Adrenal gland (tissue), 12 donors: ENCODE measurements around the gene MYO9A. TPM values are rescaled to one million over a fixed set of nuclear protein-coding genes. Genes with fewer than 3 reads are reported as not detected.
"Not testable (repeated sequence)": the region's sequence is repeated elsewhere in the genome, so short reads cannot be mapped to it uniquely, and the experiment has no call there.

Source experiments
- DNase-seq, 7 donors: peaks; one replicate each; pipeline ENCODE4 v3.0.0-alpha.2; 2019 to 2020
- H3K27ac ChIP-seq, 5 donors: fragments of 200-600 bp; sonication (generic) in 4 of 5; 1 replicate in 3 of 5; 2 replicates in 2 of 5; pipeline versions ENCODE4 v1.5.1 to v1.8.0; 2016 to 2020; ENCODE audit warnings: mild to moderate bottlenecking in 1 of 5
- H3K27me3 ChIP-seq: fragments of 200-600 bp; 2 replicates; pipeline ENCODE4 v1.8.0; 2021
- H3K36me3 ChIP-seq, 2 donors: fragments of 200-600 bp; replicated peaks in 1 of 2; 1 replicate in 1 of 2; 2 replicates in 1 of 2; pipeline versions ENCODE4 v1.5.1 to v1.8.0; 2018 to 2022
- H3K4me1 ChIP-seq, 2 donors: fragments of 200-600 bp; replicated peaks in 1 of 2; 1 replicate in 1 of 2; 2 replicates in 1 of 2; pipeline versions ENCODE4 v1.5.1 to v1.8.0; 2018 to 2021
- H3K4me3 ChIP-seq, 4 donors: fragments of 200-600 bp; sonication (generic) in 3 of 4; one replicate each; pipeline ENCODE4 v1.5.1; 2016 to 2018
- H3K9me3 ChIP-seq, 3 donors: fragments of 200-600 bp; sonication (generic) in 1 of 3; replicated peaks in 1 of 3; 1 replicate in 2 of 3; 2 replicates in 1 of 3; pipeline versions ENCODE4 v1.5.1 to v1.8.0; 2016 to 2021
- CTCF ChIP-seq, 6 experiments: fragments of 450-650 bp in 4 of 6; fragments of 200-600 bp in 2 of 6; sonication (generic) in 1 of 6; IDR thresholded peaks; 1 replicate in 5 of 6; 2 replicates in 1 of 6; pipeline versions ENCODE4 v1.5.1 to v1.8.0; 2016 to 2021; ENCODE audit warnings: antibody characterized with exemption in 6 of 6, mild to moderate bottlenecking in 2 of 6, moderate library complexity in 1 of 6
- POLR2A ChIP-seq, 2 donors: fragments of 450-650 bp; IDR thresholded peaks; one replicate each; pipeline ENCODE4 v1.6.1; 2017; ENCODE audit warnings: antibody characterized with exemption in 2 of 2, mild to moderate bottlenecking in 2 of 2, moderate library complexity in 1 of 2
- WGBS, 4 donors: extraction: QIAGEN DNeasy Blood & Tissue Kit in 2 of 4; methylation state at CpG; one replicate each; pipeline versions ENCODE4 v1.1.5 to v1.1.7; 2013 to 2017; 5-methylcytosine and 5-hydroxymethylcytosine counted together
- intact Hi-C, 2 donors: fragments of 100-400 bp; cut with DNase I; formaldehyde crosslinking; loops; one replicate each; pipeline versions ENCODE4 v1.14.1 to v1.15.0; 2022 to 2023
- polyA plus RNA-seq, 3 donors: library from polyadenylated mRNA; stranded (reverse); fragments of 200-250 nt in 2 of 3; fragments of 350-450 nt in 1 of 3; fragmentation: Illumina TruSeq in 1 of 3; extraction: RNeasy Lipid Tissue Mini Kit (QIAGEN cat#74804) in 1 of 3; gene quantifications; one replicate each; pipeline ENCODE4 v1.2.3, GENCODE V29; 2013 to 2014
- total RNA-seq, 9 donors: library from RNA; depleted of rRNA in 4 of 9; stranded (reverse); fragments of >200 nt in 4 of 9; fragments of 120-200 nt in 1 of 9; fragmentation: NEBNext Ultra II Directional in 1 of 9; extraction: Animal tissue kit (Norgen Biotek cat#: 25700) in 1 of 9; gene quantifications; one replicate each; pipeline versions ENCODE4 v1.1.0 to v1.2.4, GENCODE V29; 2013 to 2023
- donor health status: healthy with polysubstance abuse.
- donor health status: Bipolar disorder and iron deficiency.
- donor health status: DM: yes; HTN: yes; CAD: no.
- donor health status: DM: no; HTN: no; CAD: no.
- donor health status: DM: no; HTN: no; CAD: no.
- donor health status: DM: yes; HTN: yes; CAD: no.

The MYO9A gene
- total and polyA plus RNA-seq, 12 donors: 3.0 to 34.0 (median 19.8) TPM

GRCh38 chr15:72077950-72078349, 40.0 kb downstream of the MYO9A start:
- H3K4me3 ChIP-seq: no peak overlapping the region
- H3K27ac ChIP-seq: no peak overlapping the region
- no peaks in the 10 kb centered on the region for H3K9me3 ChIP-seq
- DNase-seq: no peak
- H3K4me1 ChIP-seq: no peaks in the 10 kb centered on the region
- WGBS, 4 donors: 100% methylated on average over 1 of the region's 1 CpG
- no peaks in the 10 kb centered on the region for H3K36me3 ChIP-seq
- intact Hi-C loops: no loop called here
- no peaks in the 10 kb centered on the region for H3K27me3 ChIP-seq
- no peak for TF ChIP-seq POLR2A (IDR thresholded peaks at IDR 0.05)
- no peak for TF ChIP-seq CTCF (IDR thresholded peaks at IDR 0.05)

GRCh38 chr15:72074335-72075060, 43.5 kb downstream of the MYO9A start:
- Histone ChIP-seq H3K9me3 (no peaks in the 10 kb centered on the region), H3K27ac (no peak overlapping the region)
- intact Hi-C loops: no loop called here

GRCh38 chr15:72071448-72071825, 46.5 kb downstream of the MYO9A start:
- 91 to 98% (median 97%) methylated on average over 8 of the region's 8 CpGs for WGBS, 4 donors
- not testable (repeated sequence) for H3K4me1 ChIP-seq

More at GRCh38 chr15:72074335-72075060, 43.5 kb downstream of the MYO9A start:
- DNase-seq: no peak
- no peaks in the 10 kb centered on the region for H3K4me1 ChIP-seq
- no peaks in the 10 kb centered on the region for H3K27me3 ChIP-seq
- WGBS, 4 donors: 84 to 91% (median 86%) methylated on average over 5 of the region's 5 CpGs
- TF ChIP-seq POLR2A (IDR thresholded peaks at IDR 0.05) (no peak), CTCF (IDR thresholded peaks at IDR 0.05) (no peak)
- no peak overlapping the region for H3K4me3 ChIP-seq
- H3K36me3 ChIP-seq: no peaks in the 10 kb centered on the region

GRCh38 chr15:72070817-72071447, 47.0 kb downstream of the MYO9A start:
- H3K9me3 ChIP-seq: no peaks in the 10 kb centered on the region
- no peaks in the 10 kb centered on the region for H3K27me3 ChIP-seq
- TF ChIP-seq CTCF (IDR thresholded peaks at IDR 0.05) (no peak), POLR2A (IDR thresholded peaks at IDR 0.05) (no peak)
- WGBS, 4 donors: 85 to 91% (median 86%) methylated on average over 1 of the region's 1 CpG
- intact Hi-C loops: no loop called here
- no peak overlapping the region for H3K4me3 ChIP-seq
- H3K36me3 ChIP-seq: no peaks in the 10 kb centered on the region
- no peak for DNase-seq
- H3K4me1 ChIP-seq: no peaks in the 10 kb centered on the region
- no peak overlapping the region for H3K27ac ChIP-seq

More at GRCh38 chr15:72071448-72071825, 46.5 kb downstream of the MYO9A start:
- H3K9me3 ChIP-seq, H3K36me3 ChIP-seq, H3K4me3 ChIP-seq, H3K27ac ChIP-seq, intact Hi-C loops, DNase-seq, H3K27me3 ChIP-seq: not testable (repeated sequence)

GRCh38 chr15:72068856-72069255, 49.1 kb downstream of the MYO9A start:
- Histone ChIP-seq H3K27me3 (no peaks in the 10 kb centered on the region), H3K36me3 (no peaks in the 10 kb centered on the region), H3K9me3 (no peaks in the 10 kb centered on the region), H3K4me1 (no peaks in the 10 kb centered on the region), H3K4me3 (no peak overlapping the region), H3K27ac (no peak overlapping the region)
- no peak for DNase-seq
- TF ChIP-seq POLR2A (IDR thresholded peaks at IDR 0.05) (no peak), CTCF (IDR thresholded peaks at IDR 0.05) (no peak)
- intact Hi-C loops: no loop called here
